ENCODE measurements around the gene NPFF. TPM values are rescaled to one million over a fixed set of nuclear protein-coding genes. Genes with fewer than 3 reads are reported as not detected.

NPFF gene
- total RNA-seq, 1 donor = not detected

DNA sequence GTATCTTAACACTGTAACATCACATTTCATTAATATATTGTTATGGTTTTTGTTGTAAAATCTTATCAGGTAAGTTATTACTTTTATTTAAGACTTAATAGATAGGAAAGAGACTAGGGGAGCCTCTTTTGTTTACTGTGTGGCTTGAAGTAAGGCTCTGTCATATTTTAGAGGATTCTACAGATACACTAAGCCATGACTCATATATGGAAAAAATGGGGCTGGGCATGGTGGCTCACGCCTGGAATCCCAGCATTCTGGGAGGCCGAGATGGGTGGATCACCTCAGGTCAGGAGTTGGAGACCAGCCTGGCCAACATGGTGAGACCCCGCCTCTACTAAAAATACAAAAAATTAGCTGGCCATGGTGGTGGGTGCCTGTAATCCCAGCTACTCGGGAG lies 23.6 kb upstream of the NPFF start:
- peak; percentile 13 for DNase-seq (ENCODE audit: low read depth)
- TF ChIP-seq, protein P1, sequence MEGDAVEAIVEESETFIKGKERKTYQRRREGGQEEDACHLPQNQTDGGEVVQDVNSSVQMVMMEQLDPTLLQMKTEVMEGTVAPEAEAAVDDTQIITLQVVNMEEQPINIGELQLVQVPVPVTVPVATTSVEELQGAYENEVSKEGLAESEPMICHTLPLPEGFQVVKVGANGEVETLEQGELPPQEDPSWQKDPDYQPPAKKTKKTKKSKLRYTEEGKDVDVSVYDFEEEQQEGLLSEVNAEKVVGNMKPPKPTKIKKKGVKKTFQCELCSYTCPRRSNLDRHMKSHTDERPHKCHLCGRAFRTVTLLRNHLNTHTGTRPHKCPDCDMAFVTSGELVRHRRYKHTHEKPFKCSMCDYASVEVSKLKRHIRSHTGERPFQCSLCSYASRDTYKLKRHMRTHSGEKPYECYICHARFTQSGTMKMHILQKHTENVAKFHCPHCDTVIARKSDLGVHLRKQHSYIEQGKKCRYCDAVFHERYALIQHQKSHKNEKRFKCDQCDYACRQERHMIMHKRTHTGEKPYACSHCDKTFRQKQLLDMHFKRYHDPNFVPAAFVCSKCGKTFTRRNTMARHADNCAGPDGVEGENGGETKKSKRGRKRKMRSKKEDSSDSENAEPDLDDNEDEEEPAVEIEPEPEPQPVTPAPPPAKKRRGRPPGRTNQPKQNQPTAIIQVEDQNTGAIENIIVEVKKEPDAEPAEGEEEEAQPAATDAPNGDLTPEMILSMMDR (IDR thresholded peaks at IDR 0.05; ENCODE audit: insufficient read depth, low read length) = no peak
- H3K4me3 ChIP-seq (ENCODE audit: low read depth, low read length) = no peak overlapping the region

DNA sequence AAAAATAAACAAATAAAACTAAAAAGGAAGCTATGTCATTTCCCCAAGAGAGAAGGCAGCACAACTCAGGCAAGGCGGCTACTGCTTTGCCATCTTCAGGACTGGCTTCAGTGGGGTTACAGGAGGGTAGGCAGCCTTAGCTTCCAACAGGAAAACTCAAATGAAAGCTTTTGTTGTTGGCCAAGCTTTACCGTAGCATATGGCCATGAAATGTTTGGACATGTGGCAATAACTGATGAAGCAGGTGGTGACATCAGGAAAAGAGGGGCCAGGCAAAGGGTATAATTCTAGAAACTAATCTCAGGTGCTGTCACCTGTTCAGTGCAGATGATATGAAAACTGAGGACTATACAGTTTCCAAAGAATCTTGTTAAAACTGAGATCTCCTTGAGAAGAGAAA lies 22.8 kb upstream of the NPFF start:
- TF ChIP-seq, protein P1 (IDR thresholded peaks at IDR 0.05; ENCODE audit: insufficient read depth, low read length) = no peak
- DNase-seq (ENCODE audit: low read depth) = no peak
- H3K4me3 ChIP-seq (ENCODE audit: low read depth, low read length) = no peak overlapping the region

DNA sequence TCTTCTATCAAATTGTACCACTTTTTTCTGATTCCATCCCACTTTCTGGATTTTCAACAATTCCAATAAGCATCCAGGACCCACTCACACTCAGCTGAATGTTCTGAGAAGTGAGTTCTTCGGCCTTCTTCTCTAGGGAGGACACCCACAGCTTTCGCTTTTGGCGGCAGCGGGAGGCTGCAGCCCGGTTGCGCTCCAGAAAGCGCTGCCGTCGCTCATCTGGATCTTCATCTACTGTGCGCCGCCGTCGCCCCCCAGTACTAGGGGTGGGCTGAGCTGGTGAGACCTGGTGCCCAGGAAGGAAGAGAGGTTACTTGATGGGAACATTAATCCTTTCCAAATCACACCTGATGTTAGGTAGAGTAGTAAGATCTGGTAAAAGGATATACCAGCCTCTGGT lies 17.2 kb upstream of the NPFF start:
- DNase-seq (ENCODE audit: low read depth) = no peak
- H3K4me3 ChIP-seq (ENCODE audit: low read depth, low read length) = no peak overlapping the region
- TF ChIP-seq, protein P1 (IDR thresholded peaks at IDR 0.05; ENCODE audit: insufficient read depth, low read length) = no peak

DNA sequence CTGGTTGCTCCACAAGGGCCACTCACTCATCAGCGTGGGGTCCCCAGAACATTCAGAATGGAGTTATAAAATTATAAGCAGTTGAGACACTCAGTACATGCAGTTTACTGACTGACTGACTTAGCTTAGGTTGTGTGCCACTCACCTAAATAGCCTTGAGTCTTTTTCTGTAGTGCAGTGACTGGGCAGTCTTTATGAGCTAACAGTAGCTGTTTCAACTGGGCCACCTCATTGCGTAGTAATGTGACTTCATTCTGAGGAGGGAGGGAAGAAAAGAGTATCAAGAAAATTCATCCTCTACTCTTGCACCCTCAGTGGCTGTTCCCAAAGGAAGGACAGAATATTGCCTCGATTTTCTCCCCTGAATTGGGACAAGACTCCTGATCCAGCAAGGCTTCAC lies 15.8 kb upstream of the NPFF start:
- no peak for DNase-seq (ENCODE audit: low read depth)
- no peak overlapping the region for H3K4me3 ChIP-seq (ENCODE audit: low read depth, low read length)
- TF ChIP-seq, protein P1 (IDR thresholded peaks at IDR 0.05; ENCODE audit: insufficient read depth, low read length) = no peak

DNA sequence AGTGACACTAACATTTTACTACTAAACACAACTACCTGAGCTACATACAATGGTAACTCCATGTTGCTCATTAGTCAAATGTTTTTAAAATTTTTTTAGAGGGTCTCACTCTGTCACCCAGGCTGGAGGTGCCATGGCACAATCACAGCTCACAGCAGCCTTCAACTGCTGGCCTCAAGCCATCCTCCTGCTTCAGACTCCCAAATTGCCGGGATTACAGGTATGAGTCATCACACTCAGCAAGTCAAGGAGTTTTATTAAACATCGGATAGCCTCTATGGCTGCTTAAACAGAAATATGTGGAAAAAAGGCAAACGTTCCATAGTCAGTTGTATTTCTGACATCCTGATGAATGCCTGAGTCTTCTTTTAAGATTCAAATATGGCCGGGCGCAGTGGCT lies 11.1 kb upstream of the NPFF start:
- no peak overlapping the region for H3K4me3 ChIP-seq (ENCODE audit: low read depth, low read length)
- TF ChIP-seq, protein P1 (IDR thresholded peaks at IDR 0.05; ENCODE audit: insufficient read depth, low read length) = no peak
- peak; percentile 36 for DNase-seq (ENCODE audit: low read depth)

DNA sequence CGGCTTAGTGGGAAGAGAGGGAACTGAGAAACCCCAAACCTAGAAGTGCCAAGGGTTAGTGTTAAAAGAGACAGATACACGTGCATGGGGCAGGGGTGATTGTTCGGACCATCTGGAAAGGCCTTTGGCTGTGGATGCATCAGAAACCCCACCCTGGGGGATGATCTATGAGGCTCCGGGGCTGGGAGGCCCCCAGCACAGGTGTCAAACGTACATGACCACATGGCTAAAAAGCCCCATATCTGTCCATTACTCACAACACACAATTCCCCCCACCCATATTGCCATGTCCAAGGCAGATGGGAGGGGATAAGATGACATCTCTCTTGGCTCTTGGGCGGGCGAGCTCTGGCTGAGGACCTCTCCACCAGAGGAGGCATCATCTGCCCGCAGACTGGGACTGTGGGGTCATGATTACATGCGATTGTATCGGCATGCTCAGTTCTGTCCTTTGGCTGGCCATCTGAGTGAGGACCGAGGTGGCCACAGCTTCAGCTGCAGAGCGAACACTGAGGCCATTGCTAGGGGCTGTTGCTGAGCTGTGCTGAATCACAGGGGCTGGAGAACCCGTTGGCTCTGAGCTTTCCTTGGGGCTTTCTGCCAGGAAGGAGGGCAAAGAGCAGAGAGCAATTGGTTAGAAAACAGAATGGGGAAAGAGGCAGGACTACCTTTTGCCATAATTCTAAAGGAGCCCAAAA lies 9.6 kb upstream of the NPFF start:
- DNase-seq (ENCODE audit: low read depth) = no peak
- TF ChIP-seq, protein P1 (IDR thresholded peaks at IDR 0.05; ENCODE audit: insufficient read depth, low read length) = no peak
- H3K4me3 ChIP-seq (ENCODE audit: low read depth, low read length) = no peak overlapping the region

DNA sequence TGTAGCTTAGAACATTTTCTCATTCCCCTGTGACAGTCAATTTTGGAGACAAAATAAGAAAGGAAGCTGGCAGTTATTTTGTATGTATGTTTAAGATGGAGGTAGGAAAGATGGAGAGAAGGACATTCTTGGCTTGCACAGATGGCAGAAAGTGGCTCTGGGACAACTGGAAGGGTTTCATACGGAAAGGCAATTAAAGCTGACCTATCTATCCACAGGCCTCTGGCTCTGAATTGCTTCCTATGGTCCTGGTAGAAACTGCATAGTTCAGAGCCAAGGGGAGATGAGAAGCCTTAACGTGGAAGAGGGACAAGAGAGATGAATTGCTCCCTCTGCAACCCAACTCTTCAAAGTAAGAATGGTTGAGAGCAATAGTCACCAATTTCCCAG lies 8.0 kb upstream of the NPFF start:
- no peak for DNase-seq (ENCODE audit: low read depth)
- TF ChIP-seq, protein P1 (IDR thresholded peaks at IDR 0.05; ENCODE audit: insufficient read depth, low read length) = no peak
- H3K4me3 ChIP-seq (ENCODE audit: low read depth, low read length) = no peak overlapping the region
